ENCODE measurements around the gene FLRT2. TPM values are rescaled to one million over a fixed set of nuclear protein-coding genes. Genes with fewer than 3 reads are reported as not detected.

Gene FLRT2
- total RNA-seq, 6 experiments from 2014 or later = 31.1 to 59.0 (median 37.1) TPM

GRCh38 chr14:85595981-85596380 lies 66.0 kb downstream of the FLRT2 start:
- H3K27ac Mint-ChIP-seq = no peak overlapping the region
- H3K9me3 Mint-ChIP-seq = peaks cover under 1% of the 10 kb centered on the region; the same call in 1 of the 2 replicates
- peaks cover 41% of the 10 kb centered on the region for H3K4me1 Mint-ChIP-seq (ENCODE audit: low read depth)
- H3K27me3 Mint-ChIP-seq (ENCODE audit: insufficient read depth) = peaks cover 2% of the 10 kb centered on the region; the same call in 1 of the 2 replicates
- no peak for DNase-seq
- H3K4me3 Mint-ChIP-seq = no peak overlapping the region
- TF ChIP-seq, protein P1, sequence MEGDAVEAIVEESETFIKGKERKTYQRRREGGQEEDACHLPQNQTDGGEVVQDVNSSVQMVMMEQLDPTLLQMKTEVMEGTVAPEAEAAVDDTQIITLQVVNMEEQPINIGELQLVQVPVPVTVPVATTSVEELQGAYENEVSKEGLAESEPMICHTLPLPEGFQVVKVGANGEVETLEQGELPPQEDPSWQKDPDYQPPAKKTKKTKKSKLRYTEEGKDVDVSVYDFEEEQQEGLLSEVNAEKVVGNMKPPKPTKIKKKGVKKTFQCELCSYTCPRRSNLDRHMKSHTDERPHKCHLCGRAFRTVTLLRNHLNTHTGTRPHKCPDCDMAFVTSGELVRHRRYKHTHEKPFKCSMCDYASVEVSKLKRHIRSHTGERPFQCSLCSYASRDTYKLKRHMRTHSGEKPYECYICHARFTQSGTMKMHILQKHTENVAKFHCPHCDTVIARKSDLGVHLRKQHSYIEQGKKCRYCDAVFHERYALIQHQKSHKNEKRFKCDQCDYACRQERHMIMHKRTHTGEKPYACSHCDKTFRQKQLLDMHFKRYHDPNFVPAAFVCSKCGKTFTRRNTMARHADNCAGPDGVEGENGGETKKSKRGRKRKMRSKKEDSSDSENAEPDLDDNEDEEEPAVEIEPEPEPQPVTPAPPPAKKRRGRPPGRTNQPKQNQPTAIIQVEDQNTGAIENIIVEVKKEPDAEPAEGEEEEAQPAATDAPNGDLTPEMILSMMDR (IDR thresholded peaks at IDR 0.05) = no peak
- H3K36me3 Mint-ChIP-seq (ENCODE audit: low read depth) = peaks cover 47% of the 10 kb centered on the region

- Mint-ChIP-seq H3K36me3 (ENCODE audit: low read depth) (peaks cover 45% of the 10 kb centered on the region), H3K9me3 (no peaks in the 10 kb centered on the region), H3K4me3 (no peak overlapping the region), H3K4me1 (ENCODE audit: low read depth) (peaks cover 38% of the 10 kb centered on the region), H3K27ac (no peak overlapping the region), H3K27me3 (ENCODE audit: insufficient read depth) (peaks cover 2% of the 10 kb centered on the region; the same call in 1 of the 2 replicates)
- no peak for DNase-seq
- TF ChIP-seq, protein P1 (IDR thresholded peaks at IDR 0.05) = no peak
These were observed 66.6 kb downstream of the FLRT2 start for GRCh38 chr14:85596562-85596961.

DNA sequence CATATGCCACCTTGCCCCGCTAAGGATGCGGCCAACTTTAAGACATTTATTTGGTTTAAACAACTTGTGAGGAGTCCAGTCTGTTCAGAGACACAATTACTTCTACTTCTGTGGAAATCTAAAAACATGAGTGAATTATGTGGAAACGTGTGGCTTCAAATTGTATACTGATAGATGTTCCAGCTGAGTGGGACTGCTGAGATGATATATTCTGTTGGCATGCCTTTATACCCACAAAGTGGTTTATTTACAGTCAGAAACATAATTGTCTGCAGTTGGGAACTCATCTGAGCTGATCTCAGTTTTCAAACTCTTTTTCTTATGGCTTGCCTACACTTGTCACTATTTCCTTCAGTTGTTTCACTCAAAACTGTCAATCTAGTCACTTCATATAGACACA lies 67.8 kb downstream of the FLRT2 start:
- TF ChIP-seq, protein P1 (IDR thresholded peaks at IDR 0.05) = no peak
- H3K27ac Mint-ChIP-seq = no peak overlapping the region
- H3K4me1 Mint-ChIP-seq (ENCODE audit: low read depth) = peaks cover 36% of the 10 kb centered on the region
- no peaks in the 10 kb centered on the region for H3K9me3 Mint-ChIP-seq
- no peak for DNase-seq
- H3K36me3 Mint-ChIP-seq (ENCODE audit: low read depth) = peaks cover 45% of the 10 kb centered on the region
- H3K27me3 Mint-ChIP-seq (ENCODE audit: insufficient read depth) = peaks cover 2% of the 10 kb centered on the region; the same call in 1 of the 2 replicates
- H3K4me3 Mint-ChIP-seq = no peak overlapping the region

- Mint-ChIP-seq H3K27me3 (ENCODE audit: insufficient read depth) (peaks cover 2% of the 10 kb centered on the region; the same call in 1 of the 2 replicates), H3K27ac (peak overlapping the region; percentile 73), H3K9me3 (no peaks in the 10 kb centered on the region), H3K36me3 (ENCODE audit: low read depth) (peaks cover 43% of the 10 kb centered on the region), H3K4me3 (peak overlapping the region; percentile 5; the same call in 1 of the 2 replicates), H3K4me1 (ENCODE audit: low read depth) (peaks cover 36% of the 10 kb centered on the region)
- DNase-seq = peak; percentile 60
- TF ChIP-seq, protein P1 (IDR thresholded peaks at IDR 0.05) = no peak
These were observed 70.0 kb downstream of the FLRT2 start for GRCh38 chr14:85599939-85600338.

DNA sequence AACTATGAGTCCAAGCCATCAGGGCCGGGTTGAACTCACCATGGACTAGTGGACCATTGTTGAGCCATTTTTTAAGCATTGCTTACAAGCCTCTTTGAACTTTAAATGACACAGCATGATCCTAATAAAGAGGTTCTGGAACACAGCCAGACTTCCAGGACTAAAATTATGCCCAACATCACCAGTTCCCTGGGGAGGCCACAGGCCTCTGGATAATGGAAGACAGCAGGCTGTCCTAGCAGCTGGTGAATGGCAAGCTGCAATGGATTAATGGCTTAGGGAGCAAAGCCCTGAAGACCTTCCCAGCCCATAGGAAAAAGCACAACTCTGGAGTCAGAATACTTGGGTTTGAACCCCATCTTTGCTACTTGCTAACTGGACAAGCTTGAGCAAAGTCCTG lies 71.3 kb downstream of the FLRT2 start:
- DNase-seq = no peak
- Mint-ChIP-seq H3K27me3 (ENCODE audit: insufficient read depth) (peaks cover 2% of the 10 kb centered on the region; the same call in 1 of the 2 replicates), H3K4me3 (no peak overlapping the region), H3K9me3 (no peaks in the 10 kb centered on the region), H3K27ac (no peak overlapping the region; the same call in 1 of the 2 replicates), H3K4me1 (ENCODE audit: low read depth) (peaks cover 36% of the 10 kb centered on the region), H3K36me3 (ENCODE audit: low read depth) (peaks cover 30% of the 10 kb centered on the region)
- TF ChIP-seq, protein P1 (IDR thresholded peaks at IDR 0.05) = no peak

Data from HFFc6 (cell line).